ENCODE results near the gene SUPT7L.
"Not testable (repeated sequence)": the region's sequence is repeated elsewhere in the genome, so short reads cannot be mapped to it uniquely, and the experiment has no call there.

Gene SUPT7L

GRCh38 chr2:27685006-27685405, 21.6 kb upstream of the SUPT7L start:
- DNase-seq (ENCODE audit: low spot score) = not testable (repeated sequence)

- DNase-seq (ENCODE audit: low spot score) = peak; percentile 85
Measured at GRCh38 chr2:27683390-27684071, 20.1 kb upstream of the SUPT7L start.

- not testable (repeated sequence) for DNase-seq (ENCODE audit: low spot score)
Measured at GRCh38 chr2:27682334-27682771, 18.9 kb upstream of the SUPT7L start.

GRCh38 chr2:27681841-27682240, 18.4 kb upstream of the SUPT7L start:
- no peak for DNase-seq (ENCODE audit: low spot score)

- no peak for DNase-seq (ENCODE audit: low spot score)
Measured at GRCh38 chr2:27680571-27680970, 17.2 kb upstream of the SUPT7L start.

- DNase-seq (ENCODE audit: low spot score) = no peak
Measured at GRCh38 chr2:27672723-27673486, 9.5 kb upstream of the SUPT7L start.

- no peak for DNase-seq (ENCODE audit: low spot score)
Measured at GRCh38 chr2:27671235-27671634, 7.8 kb upstream of the SUPT7L start.

- no peak for DNase-seq (ENCODE audit: low spot score)
Measured at GRCh38 chr2:27667446-27667845, 4.0 kb upstream of the SUPT7L start.

GRCh38 chr2:27664622-27665363, 1.4 kb upstream of the SUPT7L start:
- no peak for DNase-seq (ENCODE audit: low spot score)

- no peak for DNase-seq (ENCODE audit: low spot score)
Measured at GRCh38 chr2:27664154-27664574, 750 bp upstream of the SUPT7L start.

GRCh38 chr2:27661371-27661770, 2.0 kb downstream of the SUPT7L start:
- no peak for DNase-seq (ENCODE audit: low spot score)

GRCh38 chr2:27655155-27655951, 8.1 kb downstream of the SUPT7L start:
- no peak for DNase-seq (ENCODE audit: low spot score)

GRCh38 chr2:27653397-27653796, 10.0 kb downstream of the SUPT7L start:
- no peak for DNase-seq (ENCODE audit: low spot score)

GRCh38 chr2:27652790-27653189, 10.6 kb downstream of the SUPT7L start:
- no peak for DNase-seq (ENCODE audit: low spot score)

- no peak for DNase-seq (ENCODE audit: low spot score)
Measured at GRCh38 chr2:27652341-27652740, 11.1 kb downstream of the SUPT7L start.

- DNase-seq (ENCODE audit: low spot score) = no peak
Measured at GRCh38 chr2:27651056-27651455, 12.4 kb downstream of the SUPT7L start.

GRCh38 chr2:27647737-27648136, 15.7 kb downstream of the SUPT7L start:
- no peak for DNase-seq (ENCODE audit: low spot score)

- no peak for DNase-seq (ENCODE audit: low spot score)
Measured at GRCh38 chr2:27647289-27647688, 16.1 kb downstream of the SUPT7L start.

- DNase-seq (ENCODE audit: low spot score) = no peak
Measured at GRCh38 chr2:27645197-27645596, 18.2 kb downstream of the SUPT7L start.

GRCh38 chr2:27640722-27641245, 22.6 kb downstream of the SUPT7L start:
- no peak for DNase-seq (ENCODE audit: low spot score)

GRCh38 chr2:27638709-27639108, 24.7 kb downstream of the SUPT7L start:
- DNase-seq (ENCODE audit: low spot score) = no peak
